Measurements from ENCODE around the gene DEXI. TPM values are rescaled to one million over a fixed set of nuclear protein-coding genes. Genes with fewer than 3 reads are reported as not detected.

The DEXI gene
- total and polyA plus RNA-seq, 7 experiments from 2014 or later: 13.2 to 83.5 (median 38.0) TPM

- DNase-seq (no peak), ATAC-seq (no peak)
- Mint-ChIP-seq H3K9me3 (no peaks in the 10 kb centered on the region), H3K27me3 (no peaks in the 10 kb centered on the region), H3K4me3 (no peak overlapping the region), H3K36me3 (peaks cover 0 to 37% (median 11%) of the 10 kb centered on the region in 5 donors), H3K4me1 (peaks cover 22 to 57% (median 39%) of the 10 kb centered on the region in 7 donors), H3K27ac (peak overlapping the region in 4 of 9 donors; percentile 28 to 47 (median 41))
- intact Hi-C loops (cut with micrococcal nuclease): loop anchor here (5.0 kb wide), 3 partner anchors 571 to 851 kb away; no protein-coding TSS in a partner anchor
- ChIA-PET POLR2A (interaction anchor here (0.7 to 1.4 kb wide), 2 partner anchors 13 to 16 kb away, joined by 3 to 5 read pairs; partner anchors contain the start of gene CLEC16A), CTCF (interaction anchor here (0.8 kb wide), 1 partner anchor 224 kb away, joined by 4 read pairs; no protein-coding TSS in a partner anchor)
- H3K4me1 ChIP-seq (ENCODE audit: control insufficient read depth in 2 of 2, insufficient read depth in 2 of 2, low read length in 2 of 2): peaks cover 11 to 21% of the 10 kb centered on the region in 2 donors
- H3K9me3 ChIP-seq (ENCODE audit: control insufficient read depth in 2 of 3, low read length in 3 of 3): no peaks in the 10 kb centered on the region
- no peak overlapping the region for H3K27ac ChIP-seq (ENCODE audit: low read depth, low read length)
- peaks cover 6 to 47% (median 10%) of the 10 kb centered on the region in 3 experiments for H3K36me3 ChIP-seq (ENCODE audit: control insufficient read depth in 2 of 3, insufficient read depth in 3 of 3, low read length in 3 of 3)
- no peak overlapping the region for H3K4me3 ChIP-seq (ENCODE audit: low read length)
- no peaks in the 10 kb centered on the region for H3K27me3 ChIP-seq (ENCODE audit: control insufficient read depth in 2 of 2, insufficient read depth in 2 of 2, low read length in 2 of 2)
Measured at GRCh38 chr16:10961231-10961630, 19.0 kb upstream of the DEXI start.

GRCh38 chr16:10959161-10959560 lies 16.9 kb upstream of the DEXI start:
- ChIA-PET POLR2A (interaction anchor here (0.7 to 1.3 kb wide), 3 partner anchors 11 to 306 kb away, joined by 3 read pairs; partner anchors contain the start of gene SOCS1), CTCF (interaction anchor here (1.7 kb wide), 1 partner anchor 10 kb away, joined by 5 read pairs; no protein-coding TSS in a partner anchor)
- peak overlapping the region in 1 of 9 donors; percentile 58 for H3K27ac Mint-ChIP-seq
- no peak overlapping the region for H3K27ac ChIP-seq (ENCODE audit: low read depth, low read length)
- no peaks in the 10 kb centered on the region for H3K27me3 Mint-ChIP-seq
- H3K27me3 ChIP-seq (ENCODE audit: control insufficient read depth in 2 of 2, insufficient read depth in 2 of 2, low read length in 2 of 2): no peaks in the 10 kb centered on the region
- H3K4me1 ChIP-seq (ENCODE audit: control insufficient read depth in 2 of 2, insufficient read depth in 2 of 2, low read length in 2 of 2): peaks cover 9 to 10% of the 10 kb centered on the region in 2 donors
- intact Hi-C loops (cut with micrococcal nuclease): no loop called here
- no peak overlapping the region for H3K4me3 Mint-ChIP-seq
- H3K4me3 ChIP-seq (ENCODE audit: low read length): no peak overlapping the region
- H3K36me3 Mint-ChIP-seq: peaks cover 0 to 32% (median 10%) of the 10 kb centered on the region in 5 donors
- H3K9me3 ChIP-seq (ENCODE audit: control insufficient read depth in 2 of 3, low read length in 3 of 3): no peaks in the 10 kb centered on the region
- ATAC-seq: no peak
- H3K36me3 ChIP-seq (ENCODE audit: control insufficient read depth in 2 of 3, insufficient read depth in 3 of 3, low read length in 3 of 3): peaks cover 6 to 40% (median 10%) of the 10 kb centered on the region in 3 experiments
- no peaks in the 10 kb centered on the region for H3K9me3 Mint-ChIP-seq
- DNase-seq: no peak
- peaks cover 18 to 49% (median 40%) of the 10 kb centered on the region in 7 donors for H3K4me1 Mint-ChIP-seq

DNA sequence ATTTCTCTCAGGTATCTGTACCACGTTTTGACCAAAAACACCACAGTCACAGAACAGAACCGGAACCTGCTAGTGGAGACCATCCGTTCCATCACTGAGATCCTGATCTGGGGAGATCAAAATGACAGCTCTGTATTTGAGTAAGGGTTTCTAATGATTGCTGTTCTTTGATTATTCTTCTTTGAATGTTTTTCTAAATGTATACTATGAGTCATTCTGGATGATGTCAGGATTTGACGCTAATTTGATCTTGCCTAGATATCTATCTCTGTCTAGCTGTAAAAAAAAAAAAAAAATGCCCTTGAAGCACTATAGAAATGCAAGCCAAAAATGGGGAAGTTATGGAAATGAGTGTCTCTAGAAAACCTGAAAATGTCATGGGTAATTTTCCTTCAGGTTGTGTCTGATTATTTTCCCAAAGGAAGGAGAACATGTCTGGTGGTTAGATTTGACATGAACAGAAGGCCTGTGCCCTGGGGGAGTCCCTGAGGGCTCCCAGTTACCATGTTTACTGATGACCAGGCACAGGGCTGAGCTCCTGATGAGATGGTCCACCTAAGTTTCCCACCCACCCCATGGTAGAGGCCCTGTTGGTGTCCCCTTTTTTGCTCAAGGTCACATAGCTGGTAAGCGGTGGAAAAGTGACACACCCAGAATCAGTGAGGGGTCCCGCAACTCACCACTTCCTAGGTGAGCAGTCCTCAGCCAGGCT lies 15.7 kb upstream of the DEXI start:
- intact Hi-C loops (cut with micrococcal nuclease): no loop called here
- peaks cover 5 to 33% (median 6%) of the 10 kb centered on the region in 3 experiments for H3K36me3 ChIP-seq (ENCODE audit: control insufficient read depth in 2 of 3, insufficient read depth in 3 of 3, low read length in 3 of 3)
- peaks cover 15 to 47% (median 39%) of the 10 kb centered on the region in 7 donors for H3K4me1 Mint-ChIP-seq
- CTCF ChIA-PET: interaction anchor here (1.1 kb wide), 1 partner anchor 9 kb away, joined by 3 read pairs; no protein-coding TSS in a partner anchor
- H3K27me3 Mint-ChIP-seq: no peaks in the 10 kb centered on the region
- H3K36me3 Mint-ChIP-seq: peaks cover 0 to 26% (median 10%) of the 10 kb centered on the region in 5 donors
- peak; percentile 43 for ATAC-seq
- no peak overlapping the region for H3K4me3 ChIP-seq (ENCODE audit: low read length)
- H3K27ac ChIP-seq (ENCODE audit: low read depth, low read length): no peak overlapping the region
- H3K4me3 Mint-ChIP-seq: peak overlapping the region in 3 of 10 donors; percentile 1 to 30 (median 2)
- POLR2A ChIA-PET: interaction anchor here (0.6 kb wide), 1 partner anchor 375 kb away, joined by 3 read pairs; no protein-coding TSS in a partner anchor
- no peaks in the 10 kb centered on the region for H3K9me3 Mint-ChIP-seq
- no peaks in the 10 kb centered on the region for H3K27me3 ChIP-seq (ENCODE audit: control insufficient read depth in 2 of 2, insufficient read depth in 2 of 2, low read length in 2 of 2)
- no peak for DNase-seq
- H3K4me1 ChIP-seq (ENCODE audit: control insufficient read depth in 2 of 2, insufficient read depth in 2 of 2, low read length in 2 of 2): peaks cover 14 to 15% of the 10 kb centered on the region in 2 donors
- H3K9me3 ChIP-seq (ENCODE audit: control insufficient read depth in 2 of 3, low read length in 3 of 3): no peaks in the 10 kb centered on the region
- peak overlapping the region in 8 of 9 donors; percentile 0 to 65 (median 51) for H3K27ac Mint-ChIP-seq

GRCh38 chr16:10954903-10955302 lies 12.6 kb upstream of the DEXI start:
- Mint-ChIP-seq H3K4me3 (peak overlapping the region in 3 of 10 donors; percentile 3 to 48 (median 5)), H3K36me3 (peaks cover 0 to 7% (median 6%) of the 10 kb centered on the region in 5 donors), H3K27me3 (no peaks in the 10 kb centered on the region), H3K27ac (peak overlapping the region in 5 of 9 donors; percentile 21 to 66 (median 52)), H3K9me3 (no peaks in the 10 kb centered on the region), H3K4me1 (peaks cover 17 to 61% (median 44%) of the 10 kb centered on the region in 7 donors)
- Histone ChIP-seq H3K4me3 (ENCODE audit: low read length) (no peak overlapping the region), H3K9me3 (ENCODE audit: control insufficient read depth in 2 of 3, low read length in 3 of 3) (no peaks in the 10 kb centered on the region), H3K27me3 (ENCODE audit: control insufficient read depth in 2 of 2, insufficient read depth in 2 of 2, low read length in 2 of 2) (no peaks in the 10 kb centered on the region), H3K4me1 (ENCODE audit: control insufficient read depth in 2 of 2, insufficient read depth in 2 of 2, low read length in 2 of 2) (peaks cover 14 to 15% of the 10 kb centered on the region in 2 donors), H3K36me3 (ENCODE audit: control insufficient read depth in 2 of 3, insufficient read depth in 3 of 3, low read length in 3 of 3) (peaks cover 0 to 24% (median 5%) of the 10 kb centered on the region in 3 experiments), H3K27ac (ENCODE audit: low read depth, low read length) (no peak overlapping the region)
- CTCF ChIA-PET: interaction anchor here (1.3 to 2.9 kb wide), 3 partner anchors 9 to 417 kb away, joined by 3 to 18 read pairs (median 6); no protein-coding TSS in a partner anchor
- intact Hi-C loops (cut with micrococcal nuclease): loop anchor here (2.0 to 5.0 kb wide), 3 partner anchors 757 to 1112 kb away; no protein-coding TSS in a partner anchor
- POLR2A ChIA-PET: interaction anchor here (1.0 to 1.2 kb wide), 2 partner anchors 11 to 400 kb away, joined by 3 read pairs; partner anchors contain the start of gene CLEC16A
- ATAC-seq (no peak), DNase-seq (no peak)

- Histone ChIP-seq H3K4me3 (ENCODE audit: low read length) (no peak overlapping the region), H3K9me3 (ENCODE audit: control insufficient read depth in 2 of 3, low read length in 3 of 3) (no peaks in the 10 kb centered on the region), H3K4me1 (ENCODE audit: control insufficient read depth in 2 of 2, insufficient read depth in 2 of 2, low read length in 2 of 2) (peaks cover 11 to 32% of the 10 kb centered on the region in 2 donors), H3K27me3 (ENCODE audit: control insufficient read depth in 2 of 2, insufficient read depth in 2 of 2, low read length in 2 of 2) (no peaks in the 10 kb centered on the region), H3K27ac (ENCODE audit: low read depth, low read length) (no peak overlapping the region), H3K36me3 (ENCODE audit: control insufficient read depth in 2 of 3, insufficient read depth in 3 of 3, low read length in 3 of 3) (peaks cover 0 to 7% (median 0%) of the 10 kb centered on the region in 3 experiments)
- ATAC-seq (no peak), DNase-seq (no peak)
- intact Hi-C loops (cut with micrococcal nuclease): loop anchor here in 1 of 2 donors (5.0 kb wide), 2 partner anchors 761 to 1116 kb away; no protein-coding TSS in a partner anchor
- H3K27ac Mint-ChIP-seq: peak overlapping the region in 2 of 9 donors; percentile 10 to 14
- no peak overlapping the region for H3K4me3 Mint-ChIP-seq
- H3K9me3 Mint-ChIP-seq: no peaks in the 10 kb centered on the region
- no peaks in the 10 kb centered on the region for H3K27me3 Mint-ChIP-seq
- POLR2A ChIA-PET: interaction anchor here (1.4 kb wide), 1 partner anchor 304 kb away, joined by 3 read pairs; no protein-coding TSS in a partner anchor
- H3K4me1 Mint-ChIP-seq: peaks cover 27 to 78% (median 65%) of the 10 kb centered on the region in 7 donors
- H3K36me3 Mint-ChIP-seq: no peaks in the 10 kb centered on the region
- CTCF ChIA-PET: interaction anchor here (0.8 to 4.4 kb wide), 2 partner anchors 13 to 178 kb away, joined by 5 to 17 read pairs; no protein-coding TSS in a partner anchor
Measured at GRCh38 chr16:10951026-10951425, 8.8 kb upstream of the DEXI start.

GRCh38 chr16:10950393-10950792 lies 8.1 kb upstream of the DEXI start:
- DNase-seq (no peak), ATAC-seq (no peak)
- Mint-ChIP-seq H3K4me1 (peaks cover 32 to 80% (median 67%) of the 10 kb centered on the region in 7 donors), H3K36me3 (no peaks in the 10 kb centered on the region), H3K27me3 (no peaks in the 10 kb centered on the region), H3K27ac (peak overlapping the region in 4 of 9 donors; percentile 2 to 86 (median 70)), H3K4me3 (peak overlapping the region in 2 of 10 donors; percentile 38 to 60), H3K9me3 (no peaks in the 10 kb centered on the region)
- intact Hi-C loops (cut with micrococcal nuclease): loop anchor here in 1 of 2 donors (5.0 kb wide), 2 partner anchors 762 to 1117 kb away; no protein-coding TSS in a partner anchor
- Histone ChIP-seq H3K27me3 (ENCODE audit: control insufficient read depth in 2 of 2, insufficient read depth in 2 of 2, low read length in 2 of 2) (no peaks in the 10 kb centered on the region), H3K4me1 (ENCODE audit: control insufficient read depth in 2 of 2, insufficient read depth in 2 of 2, low read length in 2 of 2) (peaks cover 12 to 38% of the 10 kb centered on the region in 2 donors), H3K36me3 (ENCODE audit: control insufficient read depth in 2 of 3, insufficient read depth in 3 of 3, low read length in 3 of 3) (peaks cover 0 to 7% (median 0%) of the 10 kb centered on the region in 3 experiments), H3K9me3 (ENCODE audit: control insufficient read depth in 2 of 3, low read length in 3 of 3) (no peaks in the 10 kb centered on the region), H3K4me3 (ENCODE audit: low read length) (no peak overlapping the region), H3K27ac (ENCODE audit: low read depth, low read length) (no peak overlapping the region)
- POLR2A ChIA-PET: interaction anchor here (0.7 to 1.8 kb wide), 6 partner anchors 11 to 306 kb away, joined by 3 to 5 read pairs (median 4); partner anchors contain the start of gene SOCS1
- CTCF ChIA-PET: interaction anchor here (4.4 kb wide), 1 partner anchor 13 kb away, joined by 17 read pairs; no protein-coding TSS in a partner anchor

Data from naive thymus-derived CD4-positive, alpha-beta T cell (primary cell).